ENCODE data around the gene DOK6.
A peak's percentile ranks its signal among the peaks of the same experiment; 100 is the strongest.

Gene DOK6

DNA sequence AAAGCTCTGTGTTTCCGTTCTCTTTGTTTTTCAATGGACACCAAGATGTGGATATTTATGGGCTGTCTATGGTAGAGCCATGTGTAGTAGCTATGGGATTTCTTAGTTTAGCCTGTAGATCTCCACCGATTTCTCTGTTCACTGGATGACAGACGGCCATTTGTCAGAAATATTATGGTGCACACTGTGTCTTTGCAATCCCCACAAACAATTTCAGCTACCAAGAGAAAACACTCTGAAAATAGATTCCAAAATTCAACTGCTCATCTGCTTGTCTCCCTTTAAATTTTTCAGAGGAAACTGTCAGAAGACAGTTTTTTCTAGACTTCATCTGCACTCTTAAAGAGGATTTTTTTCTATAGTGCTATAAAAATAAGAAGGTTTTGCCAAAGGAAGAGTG, 380.2 kb downstream of the DOK6 start:
- DNase-seq (ENCODE audit: low read depth) = no peak
- H3K4me3 ChIP-seq (ENCODE audit: low read depth, low read length) = no peak overlapping the region
- TF ChIP-seq, protein P1, sequence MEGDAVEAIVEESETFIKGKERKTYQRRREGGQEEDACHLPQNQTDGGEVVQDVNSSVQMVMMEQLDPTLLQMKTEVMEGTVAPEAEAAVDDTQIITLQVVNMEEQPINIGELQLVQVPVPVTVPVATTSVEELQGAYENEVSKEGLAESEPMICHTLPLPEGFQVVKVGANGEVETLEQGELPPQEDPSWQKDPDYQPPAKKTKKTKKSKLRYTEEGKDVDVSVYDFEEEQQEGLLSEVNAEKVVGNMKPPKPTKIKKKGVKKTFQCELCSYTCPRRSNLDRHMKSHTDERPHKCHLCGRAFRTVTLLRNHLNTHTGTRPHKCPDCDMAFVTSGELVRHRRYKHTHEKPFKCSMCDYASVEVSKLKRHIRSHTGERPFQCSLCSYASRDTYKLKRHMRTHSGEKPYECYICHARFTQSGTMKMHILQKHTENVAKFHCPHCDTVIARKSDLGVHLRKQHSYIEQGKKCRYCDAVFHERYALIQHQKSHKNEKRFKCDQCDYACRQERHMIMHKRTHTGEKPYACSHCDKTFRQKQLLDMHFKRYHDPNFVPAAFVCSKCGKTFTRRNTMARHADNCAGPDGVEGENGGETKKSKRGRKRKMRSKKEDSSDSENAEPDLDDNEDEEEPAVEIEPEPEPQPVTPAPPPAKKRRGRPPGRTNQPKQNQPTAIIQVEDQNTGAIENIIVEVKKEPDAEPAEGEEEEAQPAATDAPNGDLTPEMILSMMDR (IDR thresholded peaks at IDR 0.05; ENCODE audit: low read depth, low read length, missing control alignments) = no peak
- in situ Hi-C loops (cut with HindIII; ENCODE audit: low sequenced_read_pairs) = no loop called here

DNA sequence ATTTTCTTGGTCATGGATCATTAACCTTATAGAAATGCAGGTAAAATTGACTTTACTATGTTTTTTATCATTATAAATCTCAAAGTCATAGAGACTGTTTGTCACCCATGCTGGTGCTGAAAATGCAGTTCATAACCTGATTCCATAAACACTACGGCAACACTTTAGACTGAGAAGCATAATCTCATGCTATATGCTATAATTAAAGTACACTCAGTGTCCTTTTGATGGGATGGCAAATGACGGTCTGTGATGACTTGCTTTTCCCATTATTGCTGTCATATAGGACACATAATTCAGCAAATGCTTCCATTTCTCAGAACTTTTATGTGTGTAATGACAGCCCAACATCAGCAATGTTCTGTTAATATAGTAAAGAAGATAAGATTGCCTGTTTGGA, 384.1 kb downstream of the DOK6 start:
- TF ChIP-seq, protein P1 (IDR thresholded peaks at IDR 0.05; ENCODE audit: low read depth, low read length, missing control alignments) = no peak
- H3K4me3 ChIP-seq (ENCODE audit: low read depth, low read length) = no peak overlapping the region
- in situ Hi-C loops (cut with HindIII; ENCODE audit: low sequenced_read_pairs) = no loop called here
- no peak for DNase-seq (ENCODE audit: low read depth)

DNA sequence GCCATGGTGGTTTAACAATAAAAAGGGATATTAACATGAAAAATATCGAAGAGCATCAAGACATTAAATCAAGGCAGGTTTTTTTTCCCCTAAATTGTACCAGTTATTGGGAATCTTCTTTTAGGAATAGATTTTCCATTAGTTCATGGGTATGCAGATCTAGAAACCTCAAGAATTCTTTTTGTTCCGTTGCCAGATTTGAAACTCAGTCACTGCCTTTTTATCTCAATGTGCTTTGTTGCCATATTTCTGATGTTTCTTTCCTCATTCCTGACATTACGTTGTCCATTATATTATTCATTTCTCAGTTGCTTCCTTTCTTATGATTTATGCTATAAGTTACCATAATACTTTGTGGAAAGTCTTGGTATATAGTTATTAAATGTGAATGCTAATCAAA, 384.8 kb downstream of the DOK6 start:
- in situ Hi-C loops (cut with HindIII; ENCODE audit: low sequenced_read_pairs) = no loop called here
- peak; percentile 29 for DNase-seq (ENCODE audit: low read depth)
- H3K4me3 ChIP-seq (ENCODE audit: low read depth, low read length) = no peak overlapping the region
- TF ChIP-seq, protein P1 (IDR thresholded peaks at IDR 0.05; ENCODE audit: low read depth, low read length, missing control alignments) = no peak

DNA sequence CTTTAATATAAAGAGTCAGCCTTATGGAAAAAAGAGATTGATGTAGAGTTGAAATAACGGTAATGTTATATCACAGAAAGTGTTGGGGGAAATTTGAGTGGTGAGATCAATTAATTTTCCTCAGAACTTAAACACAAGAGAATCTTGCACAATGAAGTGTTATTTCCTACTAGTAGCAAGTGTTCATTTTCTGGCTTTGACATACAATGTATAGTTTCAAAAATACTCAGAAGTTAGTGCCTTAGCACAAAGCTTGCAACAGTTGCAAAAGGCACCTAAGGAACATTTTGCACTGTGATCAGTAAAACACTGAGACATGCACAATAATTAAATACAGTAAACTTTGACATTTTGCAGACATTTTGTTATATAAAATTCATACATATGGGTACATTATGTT, 385.7 kb downstream of the DOK6 start:
- TF ChIP-seq, protein P1 (IDR thresholded peaks at IDR 0.05; ENCODE audit: low read depth, low read length, missing control alignments) = no peak
- in situ Hi-C loops (cut with HindIII; ENCODE audit: low sequenced_read_pairs) = no loop called here
- H3K4me3 ChIP-seq (ENCODE audit: low read depth, low read length) = no peak overlapping the region
- DNase-seq (ENCODE audit: low read depth) = no peak

DNA sequence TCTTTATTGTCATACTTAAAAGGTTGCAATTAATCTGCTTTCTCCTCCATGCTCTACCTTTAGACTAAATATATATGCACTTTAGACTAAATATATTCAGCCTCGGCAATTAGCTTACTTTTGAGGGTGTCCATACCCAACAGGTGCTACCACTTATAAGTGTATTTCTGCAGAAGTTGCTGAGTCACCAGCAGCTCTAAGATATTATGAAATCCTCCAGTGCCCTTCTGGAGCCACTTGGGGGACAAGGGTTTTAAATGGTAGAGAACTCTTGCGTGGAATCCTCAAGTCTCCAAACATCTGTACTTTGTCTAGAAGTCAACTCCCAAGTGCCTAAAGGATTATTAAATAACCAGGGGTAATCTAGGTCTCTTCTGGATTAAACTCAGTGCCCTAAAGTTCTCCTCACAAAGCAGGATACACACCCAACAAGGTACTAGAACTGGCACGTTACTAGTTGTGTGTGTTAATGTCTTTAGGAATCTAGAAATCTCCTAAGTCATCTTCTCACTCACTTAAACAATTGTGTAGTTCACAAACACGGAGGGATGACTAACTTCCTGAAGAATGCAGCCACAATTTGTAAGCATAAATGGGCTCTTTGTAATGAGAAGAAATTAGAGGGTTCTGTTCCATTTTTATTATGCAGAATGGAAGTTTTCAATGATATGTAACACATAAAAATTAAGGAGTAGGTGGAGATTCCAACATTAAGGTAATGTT, 387.3 kb downstream of the DOK6 start:
- peak; percentile 38 for DNase-seq (ENCODE audit: low read depth)
- no peak overlapping the region for H3K4me3 ChIP-seq (ENCODE audit: low read depth, low read length)
- TF ChIP-seq, protein P1 (IDR thresholded peaks at IDR 0.05; ENCODE audit: low read depth, low read length, missing control alignments) = no peak
- in situ Hi-C loops (cut with HindIII; ENCODE audit: low sequenced_read_pairs) = no loop called here

DNA sequence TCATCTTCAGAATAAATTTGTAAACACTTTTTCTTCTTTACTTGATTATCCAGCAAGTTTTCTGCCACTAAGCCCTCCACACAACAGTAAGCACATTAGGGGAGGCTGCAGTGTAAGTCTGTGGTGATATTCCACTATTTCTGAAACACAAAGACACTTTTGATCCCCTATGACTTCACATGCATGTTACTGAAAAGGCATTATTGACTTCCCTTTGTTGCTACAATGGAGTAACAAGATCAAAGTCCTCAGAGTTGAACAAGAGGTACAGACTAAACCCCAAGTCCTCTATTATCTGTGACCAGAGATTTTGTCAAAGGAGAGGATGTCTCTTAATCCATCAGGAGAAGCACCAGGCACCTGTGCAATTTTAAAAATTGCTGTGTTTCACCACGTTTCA, 389.1 kb downstream of the DOK6 start:
- H3K4me3 ChIP-seq (ENCODE audit: low read depth, low read length) = no peak overlapping the region
- in situ Hi-C loops (cut with HindIII; ENCODE audit: low sequenced_read_pairs) = no loop called here
- TF ChIP-seq, protein P1 (IDR thresholded peaks at IDR 0.05; ENCODE audit: low read depth, low read length, missing control alignments) = no peak
- no peak for DNase-seq (ENCODE audit: low read depth)
